ENCODE data around the gene ARSB. TPM values are rescaled to one million over a fixed set of nuclear protein-coding genes. Genes with fewer than 3 reads are reported as not detected.

ARSB gene
- total RNA-seq, 1 experiment from 2014 or later = 21.4 TPM

- BruUV-seq (replicated peaks) = no TSS peak
- DNase-seq = peak; percentile 44
- no peak for TF ChIP-seq CTCF (IDR thresholded peaks at IDR 0.05; ENCODE audit: unreplicated experiment)
- Mint-ChIP-seq H3K4me1 (ENCODE audit: low read depth, unreplicated experiment) (peaks cover 19% of the 10 kb centered on the region), H3K4me3 (ENCODE audit: low read depth, unreplicated experiment) (no peak overlapping the region), H3K36me3 (ENCODE audit: insufficient read depth, unreplicated experiment) (no peaks in the 10 kb centered on the region), H3K9me3 (ENCODE audit: low read depth, unreplicated experiment) (no peaks in the 10 kb centered on the region), H3K27me3 (ENCODE audit: unreplicated experiment) (no peaks in the 10 kb centered on the region), H3K27ac (ENCODE audit: unreplicated experiment) (peak overlapping the region; percentile 38)
- CTCF ChIA-PET = interaction anchor here (0.5 to 1.1 kb wide), 3 partner anchors 28 to 310 kb away, joined by 3 to 5 read pairs (median 3); no protein-coding TSS in a partner anchor
- intact Hi-C loops (cut with micrococcal nuclease; ENCODE audit: unreplicated experiment) = loop anchor here (5.0 kb wide), 1 partner anchor 40 kb away; no protein-coding TSS in a partner anchor
Measured at GRCh38 chr5:78927657-78928282, 57.3 kb downstream of the ARSB start.

- DNase-seq = no peak
- Mint-ChIP-seq H3K27me3 (ENCODE audit: unreplicated experiment) (no peaks in the 10 kb centered on the region), H3K36me3 (ENCODE audit: insufficient read depth, unreplicated experiment) (no peaks in the 10 kb centered on the region), H3K4me1 (ENCODE audit: low read depth, unreplicated experiment) (peaks cover 19% of the 10 kb centered on the region), H3K9me3 (ENCODE audit: low read depth, unreplicated experiment) (no peaks in the 10 kb centered on the region), H3K27ac (ENCODE audit: unreplicated experiment) (no peak overlapping the region), H3K4me3 (ENCODE audit: low read depth, unreplicated experiment) (no peak overlapping the region)
- no peak for TF ChIP-seq CTCF (IDR thresholded peaks at IDR 0.05; ENCODE audit: unreplicated experiment)
- intact Hi-C loops (cut with micrococcal nuclease; ENCODE audit: unreplicated experiment) = loop anchor here (5.0 kb wide), 1 partner anchor 41 kb away; no protein-coding TSS in a partner anchor
- BruUV-seq (replicated peaks) = no TSS peak
- CTCF ChIA-PET = interaction anchor here (0.7 kb wide), 1 partner anchor 10 kb away, joined by 5 read pairs; no protein-coding TSS in a partner anchor
Measured at GRCh38 chr5:78926252-78926651, 58.9 kb downstream of the ARSB start.

GRCh38 chr5:78925129-78925876 lies 59.8 kb downstream of the ARSB start:
- no peaks in the 10 kb centered on the region for H3K27me3 Mint-ChIP-seq (ENCODE audit: unreplicated experiment)
- CTCF ChIA-PET = no interaction called here
- intact Hi-C loops (cut with micrococcal nuclease; ENCODE audit: unreplicated experiment) = loop anchor here (5.0 kb wide), 1 partner anchor 42 kb away; no protein-coding TSS in a partner anchor
- no peak overlapping the region for H3K27ac Mint-ChIP-seq (ENCODE audit: unreplicated experiment)
- TF ChIP-seq CTCF (IDR thresholded peaks at IDR 0.05; ENCODE audit: unreplicated experiment) = no peak
- H3K9me3 Mint-ChIP-seq (ENCODE audit: low read depth, unreplicated experiment) = no peaks in the 10 kb centered on the region
- DNase-seq = no peak
- no peaks in the 10 kb centered on the region for H3K36me3 Mint-ChIP-seq (ENCODE audit: insufficient read depth, unreplicated experiment)
- H3K4me3 Mint-ChIP-seq (ENCODE audit: low read depth, unreplicated experiment) = no peak overlapping the region
- peaks cover 19% of the 10 kb centered on the region for H3K4me1 Mint-ChIP-seq (ENCODE audit: low read depth, unreplicated experiment)
- BruUV-seq (replicated peaks) = no TSS peak

GRCh38 chr5:78923622-78923970 lies 61.5 kb downstream of the ARSB start:
- Mint-ChIP-seq H3K9me3 (ENCODE audit: low read depth, unreplicated experiment) (no peaks in the 10 kb centered on the region), H3K36me3 (ENCODE audit: insufficient read depth, unreplicated experiment) (no peaks in the 10 kb centered on the region), H3K4me1 (ENCODE audit: low read depth, unreplicated experiment) (peaks cover 12% of the 10 kb centered on the region), H3K4me3 (ENCODE audit: low read depth, unreplicated experiment) (no peak overlapping the region), H3K27me3 (ENCODE audit: unreplicated experiment) (no peaks in the 10 kb centered on the region), H3K27ac (ENCODE audit: unreplicated experiment) (no peak overlapping the region)
- no peak for TF ChIP-seq CTCF (IDR thresholded peaks at IDR 0.05; ENCODE audit: unreplicated experiment)
- CTCF ChIA-PET = no interaction called here
- no TSS peak for BruUV-seq (replicated peaks)
- no peak for DNase-seq
- intact Hi-C loops (cut with micrococcal nuclease; ENCODE audit: unreplicated experiment) = no loop called here

All from Calu3 (cell line).